ENCODE results near the gene TSNAXIP1. TPM values are rescaled to one million over a fixed set of nuclear protein-coding genes. Genes with fewer than 3 reads are reported as not detected.
A peak's percentile ranks its signal among the peaks of the same experiment; 100 is the strongest.

TSNAXIP1 gene
- total and polyA plus RNA-seq, 2 experiments from 2014 or later = 3.1 to 5.8 TPM

DNA sequence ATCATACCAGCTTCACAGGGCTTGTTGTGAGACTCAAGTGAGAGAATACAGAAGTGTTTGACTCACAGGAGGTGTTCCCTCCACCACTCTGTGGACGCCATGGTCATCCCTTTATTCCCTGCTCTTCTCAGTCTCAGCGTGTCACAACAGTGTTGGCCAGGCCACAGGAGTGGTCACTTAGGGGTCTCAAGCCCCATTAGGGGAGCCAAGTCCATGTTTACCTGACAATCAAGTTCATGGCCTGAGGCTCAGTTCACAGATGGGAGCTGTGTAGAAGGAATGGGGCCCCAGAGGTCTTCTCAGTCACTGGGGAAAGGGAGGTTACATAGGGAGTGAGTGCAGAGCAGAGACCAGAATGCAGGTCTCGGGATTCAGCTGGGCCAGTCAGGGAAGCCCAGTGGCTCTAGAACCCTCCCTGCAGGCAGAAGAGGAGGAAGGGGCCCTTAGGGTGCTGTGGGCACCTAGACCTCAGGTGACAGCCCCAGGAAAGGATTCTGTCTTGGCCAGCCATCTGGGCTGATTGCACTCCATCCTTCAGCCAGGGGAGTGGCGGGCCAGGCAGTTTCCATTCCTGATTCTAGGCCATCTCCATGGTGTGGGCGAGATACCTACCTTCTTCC lies 50.3 kb downstream of the TSNAXIP1 start:
- Histone ChIP-seq H3K36me3 (replicated peaks; ENCODE audit: insufficient read depth, low read depth) (no peaks in the 10 kb centered on the region), H3K27ac (peak overlapping the region; percentile 84), H2AFZ (no peak overlapping the region), H3K9me3 (ENCODE audit: low read depth) (no peaks in the 10 kb centered on the region), H4K20me1 (ENCODE audit: insufficient read depth, poor library complexity, severe bottlenecking) (peaks cover 86% of the 10 kb centered on the region), H3K27me3 (no peaks in the 10 kb centered on the region), H3K4me3 (no peak overlapping the region), H3K79me2 (peaks cover 95% of the 10 kb centered on the region), H3K4me2 (peak overlapping the region; percentile 52), H3K4me1 (ENCODE audit: insufficient read depth) (peaks cover 25% of the 10 kb centered on the region), H3K9me2 (replicated peaks; ENCODE audit: insufficient read depth) (no peaks in the 10 kb centered on the region)
- WGBS (ENCODE audit: low lambda C conversion rate, missing lambda C conversion rate) = 91% methylated on average over 5 of the region's 5 CpGs
- no peak for DNase-seq (ENCODE audit: low spot score)
- TF ChIP-seq CTCF (IDR thresholded peaks at IDR 0.05; ENCODE audit: poor library complexity) = no peak

- 42% methylated on average over 3 of the region's 3 CpGs for WGBS (ENCODE audit: low lambda C conversion rate, missing lambda C conversion rate)
- Histone ChIP-seq H3K4me3 (no peak overlapping the region), H3K36me3 (replicated peaks; ENCODE audit: insufficient read depth, low read depth) (no peaks in the 10 kb centered on the region), H3K4me1 (ENCODE audit: insufficient read depth) (peaks cover 25% of the 10 kb centered on the region), H3K9me2 (replicated peaks; ENCODE audit: insufficient read depth) (no peaks in the 10 kb centered on the region), H3K27ac (peak overlapping the region; percentile 97), H3K9me3 (ENCODE audit: low read depth) (no peaks in the 10 kb centered on the region), H3K4me2 (peak overlapping the region; percentile 52), H2AFZ (no peak overlapping the region), H4K20me1 (ENCODE audit: insufficient read depth, poor library complexity, severe bottlenecking) (peaks cover 87% of the 10 kb centered on the region), H3K79me2 (peaks cover 95% of the 10 kb centered on the region), H3K27me3 (no peaks in the 10 kb centered on the region)
- peak; percentile 91 for DNase-seq (ENCODE audit: low spot score)
- no peak for TF ChIP-seq EZH2 (IDR thresholded peaks at IDR 0.05; ENCODE audit: borderline replicate concordance)
- no peak for TF ChIP-seq CTCF (IDR thresholded peaks at IDR 0.05; ENCODE audit: poor library complexity)
- no peak for TF ChIP-seq EZH2phosphoT487 (IDR thresholded peaks at IDR 0.05; ENCODE audit: low read depth, severe bottlenecking, unreplicated experiment)
Measured at GRCh38 chr16:67857547-67858233, 51.0 kb downstream of the TSNAXIP1 start.

DNA sequence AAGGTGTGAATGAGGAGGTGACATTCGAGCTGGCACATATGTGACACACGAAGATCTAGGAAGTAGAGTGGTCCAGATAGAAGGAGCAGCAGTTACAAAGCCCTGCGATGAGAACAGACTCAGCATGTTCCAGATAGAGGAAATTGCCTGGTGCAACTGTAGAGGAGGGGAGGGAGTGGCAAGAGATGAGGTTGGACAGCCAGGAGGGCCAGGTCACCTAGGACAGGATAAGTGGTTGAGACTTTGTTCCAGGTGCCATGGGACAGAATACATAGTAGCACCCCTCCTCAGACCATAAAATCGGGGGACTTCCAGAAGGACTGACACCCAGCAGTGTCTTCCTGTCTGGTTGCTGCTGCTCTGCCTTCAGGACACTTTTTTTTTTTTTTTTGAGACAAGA lies 51.8 kb downstream of the TSNAXIP1 start:
- DNase-seq (ENCODE audit: low spot score) = peak; percentile 44
- peaks cover 95% of the 10 kb centered on the region for H3K79me2 ChIP-seq
- H3K4me2 ChIP-seq = peak overlapping the region; percentile 49
- H3K36me3 ChIP-seq (replicated peaks; ENCODE audit: insufficient read depth, low read depth) = no peaks in the 10 kb centered on the region
- TF ChIP-seq EZH2 (IDR thresholded peaks at IDR 0.05; ENCODE audit: borderline replicate concordance) = no peak
- no peak for TF ChIP-seq CTCF (IDR thresholded peaks at IDR 0.05; ENCODE audit: poor library complexity)
- no peak for TF ChIP-seq EZH2phosphoT487 (IDR thresholded peaks at IDR 0.05; ENCODE audit: low read depth, severe bottlenecking, unreplicated experiment)
- H3K9me2 ChIP-seq (replicated peaks; ENCODE audit: insufficient read depth) = no peaks in the 10 kb centered on the region
- H2AFZ ChIP-seq = no peak overlapping the region
- H3K27ac ChIP-seq = peak overlapping the region; percentile 97
- H3K4me3 ChIP-seq = no peak overlapping the region
- H3K27me3 ChIP-seq = no peaks in the 10 kb centered on the region
- 85% methylated on average over 4 of the region's 4 CpGs for WGBS (ENCODE audit: low lambda C conversion rate, missing lambda C conversion rate)
- H4K20me1 ChIP-seq (ENCODE audit: insufficient read depth, poor library complexity, severe bottlenecking) = peaks cover 87% of the 10 kb centered on the region
- no peaks in the 10 kb centered on the region for H3K9me3 ChIP-seq (ENCODE audit: low read depth)
- peaks cover 25% of the 10 kb centered on the region for H3K4me1 ChIP-seq (ENCODE audit: insufficient read depth)
